ENCODE results near the gene FGFBP1. TPM values are rescaled to one million over a fixed set of nuclear protein-coding genes. Genes with fewer than 3 reads are reported as not detected.

FGFBP1 gene
- total RNA-seq, 1 experiment from 2014 or later, result 30.8 TPM

DNA sequence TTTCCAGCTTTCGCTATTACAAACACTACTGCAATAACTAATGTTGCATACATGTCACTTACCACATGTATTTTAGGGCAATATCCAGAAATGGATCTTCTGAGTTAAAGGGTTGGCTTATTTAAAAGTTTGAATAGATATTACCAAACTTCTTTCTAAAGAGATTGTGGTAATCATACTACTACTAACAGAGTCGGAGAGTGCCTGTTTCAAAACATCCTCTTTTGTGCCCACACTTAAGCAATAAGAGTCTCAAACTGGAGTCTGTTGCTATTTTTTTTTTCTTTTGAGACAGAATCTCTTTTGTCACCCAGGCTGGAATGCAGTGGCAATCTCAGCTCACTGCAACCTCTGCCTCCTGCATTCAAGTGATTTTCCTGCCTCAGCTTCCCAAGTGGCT is 35.8 kb downstream of the FGFBP1 start:
- Histone ChIP-seq H3K79me2 (ENCODE audit: low read depth) (no peaks in the 10 kb centered on the region), H3K4me1 (replicated peaks; ENCODE audit: insufficient read depth) (peaks cover 32% of the 10 kb centered on the region), H3K4me2 (no peak overlapping the region), H3F3A (ENCODE audit: insufficient read depth, low read depth) (peaks cover 18% of the 10 kb centered on the region), H4K20me1 (ENCODE audit: insufficient read depth) (no peaks in the 10 kb centered on the region), H3K9me3 (ENCODE audit: insufficient read depth, low read depth) (peaks cover 14% of the 10 kb centered on the region; the same call in 1 of the 2 replicates), H3K4me3 (no peak overlapping the region), H3K36me3 (ENCODE audit: low read depth) (no peaks in the 10 kb centered on the region), H3K9me2 (ENCODE audit: insufficient read depth) (no peaks in the 10 kb centered on the region), H3K27ac (no peak overlapping the region), H2AFZ (no peak overlapping the region), H3K27me3 (ENCODE audit: insufficient read depth, low read depth) (no peaks in the 10 kb centered on the region)
- no TSS peak for BruUV-seq (replicated peaks)
- intact Hi-C loops (cut with micrococcal nuclease; ENCODE audit: unreplicated experiment), result no loop called here
- no peak for DNase-seq
- POLR2A ChIA-PET (ENCODE audit: unreplicated experiment), result no interaction called here
- CTCF ChIA-PET, result no interaction called here
- no peak for TF ChIP-seq EZH2 (IDR thresholded peaks at IDR 0.05; ENCODE audit: low read depth)
- TF ChIP-seq, protein P1, sequence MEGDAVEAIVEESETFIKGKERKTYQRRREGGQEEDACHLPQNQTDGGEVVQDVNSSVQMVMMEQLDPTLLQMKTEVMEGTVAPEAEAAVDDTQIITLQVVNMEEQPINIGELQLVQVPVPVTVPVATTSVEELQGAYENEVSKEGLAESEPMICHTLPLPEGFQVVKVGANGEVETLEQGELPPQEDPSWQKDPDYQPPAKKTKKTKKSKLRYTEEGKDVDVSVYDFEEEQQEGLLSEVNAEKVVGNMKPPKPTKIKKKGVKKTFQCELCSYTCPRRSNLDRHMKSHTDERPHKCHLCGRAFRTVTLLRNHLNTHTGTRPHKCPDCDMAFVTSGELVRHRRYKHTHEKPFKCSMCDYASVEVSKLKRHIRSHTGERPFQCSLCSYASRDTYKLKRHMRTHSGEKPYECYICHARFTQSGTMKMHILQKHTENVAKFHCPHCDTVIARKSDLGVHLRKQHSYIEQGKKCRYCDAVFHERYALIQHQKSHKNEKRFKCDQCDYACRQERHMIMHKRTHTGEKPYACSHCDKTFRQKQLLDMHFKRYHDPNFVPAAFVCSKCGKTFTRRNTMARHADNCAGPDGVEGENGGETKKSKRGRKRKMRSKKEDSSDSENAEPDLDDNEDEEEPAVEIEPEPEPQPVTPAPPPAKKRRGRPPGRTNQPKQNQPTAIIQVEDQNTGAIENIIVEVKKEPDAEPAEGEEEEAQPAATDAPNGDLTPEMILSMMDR (conservative IDR thresholded peaks at IDR 0.05), result no peak

DNA sequence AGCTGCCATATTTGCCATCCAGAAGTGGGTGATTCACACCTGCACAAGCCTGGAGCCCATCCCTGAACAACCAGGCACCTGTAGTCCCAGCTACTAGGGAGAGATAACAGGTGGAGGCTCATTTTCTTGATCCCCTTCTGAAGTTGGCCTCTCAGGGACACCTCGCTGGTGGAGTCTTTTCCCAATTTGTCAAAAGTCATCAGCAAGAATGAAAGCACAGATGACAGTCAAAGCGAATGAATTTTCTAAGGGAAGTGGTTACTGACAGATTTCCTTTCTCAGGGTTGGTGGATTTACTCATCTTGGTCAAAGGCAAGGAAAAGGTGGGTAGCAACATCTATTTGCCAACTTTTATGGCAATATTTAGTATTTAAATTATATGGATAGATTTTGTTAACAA is 36.5 kb downstream of the FGFBP1 start:
- H3K27me3 ChIP-seq (ENCODE audit: insufficient read depth, low read depth), result no peaks in the 10 kb centered on the region
- H3K36me3 ChIP-seq (ENCODE audit: low read depth), result no peaks in the 10 kb centered on the region
- H4K20me1 ChIP-seq (ENCODE audit: insufficient read depth), result no peaks in the 10 kb centered on the region
- no peaks in the 10 kb centered on the region for H3K9me2 ChIP-seq (ENCODE audit: insufficient read depth)
- TF ChIP-seq EZH2 (IDR thresholded peaks at IDR 0.05; ENCODE audit: low read depth), result no peak
- TF ChIP-seq, protein P1 (conservative IDR thresholded peaks at IDR 0.05), result no peak
- BruUV-seq (replicated peaks), result no TSS peak
- peaks cover 14% of the 10 kb centered on the region; the same call in 1 of the 2 replicates for H3K9me3 ChIP-seq (ENCODE audit: insufficient read depth, low read depth)
- peaks cover 24% of the 10 kb centered on the region for H3K4me1 ChIP-seq (replicated peaks; ENCODE audit: insufficient read depth)
- no peak overlapping the region for H3K27ac ChIP-seq
- no peak for DNase-seq
- POLR2A ChIA-PET (ENCODE audit: unreplicated experiment), result no interaction called here
- peaks cover 16% of the 10 kb centered on the region for H3F3A ChIP-seq (ENCODE audit: insufficient read depth, low read depth)
- H3K4me2 ChIP-seq, result no peak overlapping the region
- intact Hi-C loops (cut with micrococcal nuclease; ENCODE audit: unreplicated experiment), result no loop called here
- no peak overlapping the region for H3K4me3 ChIP-seq
- no peaks in the 10 kb centered on the region for H3K79me2 ChIP-seq (ENCODE audit: low read depth)
- H2AFZ ChIP-seq, result no peak overlapping the region
- CTCF ChIA-PET, result no interaction called here

DNA sequence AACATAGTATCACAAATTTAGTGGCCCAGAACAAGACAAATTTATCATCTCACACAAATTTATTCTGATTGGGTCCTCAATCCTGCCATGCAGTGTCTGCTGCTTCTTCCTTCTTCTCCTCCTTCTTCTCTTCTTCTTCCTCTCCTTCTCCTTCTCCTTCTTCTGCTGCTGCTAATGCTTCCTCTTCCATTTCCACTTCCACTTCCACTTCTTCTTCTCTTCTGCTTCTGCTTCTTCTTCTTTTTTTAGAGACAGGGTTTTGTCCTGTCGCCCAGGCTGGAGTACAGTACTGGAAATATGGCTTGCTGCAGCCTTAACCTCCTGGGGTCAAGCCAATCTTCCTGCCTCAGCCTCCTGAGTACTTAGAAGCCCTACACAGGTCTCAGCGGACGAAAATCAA is 37.5 kb downstream of the FGFBP1 start:
- Histone ChIP-seq H4K20me1 (ENCODE audit: insufficient read depth) (no peaks in the 10 kb centered on the region), H3K36me3 (ENCODE audit: low read depth) (no peaks in the 10 kb centered on the region), H2AFZ (no peak overlapping the region), H3K9me3 (ENCODE audit: insufficient read depth, low read depth) (peaks cover 14% of the 10 kb centered on the region; the same call in 1 of the 2 replicates), H3K4me1 (replicated peaks; ENCODE audit: insufficient read depth) (peaks cover 16% of the 10 kb centered on the region), H3K4me3 (no peak overlapping the region), H3K27me3 (ENCODE audit: insufficient read depth, low read depth) (no peaks in the 10 kb centered on the region), H3K27ac (no peak overlapping the region), H3K79me2 (ENCODE audit: low read depth) (no peaks in the 10 kb centered on the region), H3K4me2 (no peak overlapping the region), H3K9me2 (ENCODE audit: insufficient read depth) (no peaks in the 10 kb centered on the region), H3F3A (ENCODE audit: insufficient read depth, low read depth) (peaks cover 8% of the 10 kb centered on the region)
- TF ChIP-seq EZH2 (IDR thresholded peaks at IDR 0.05; ENCODE audit: low read depth), result no peak
- TF ChIP-seq, protein P1 (conservative IDR thresholded peaks at IDR 0.05), result no peak
- intact Hi-C loops (cut with micrococcal nuclease; ENCODE audit: unreplicated experiment), result no loop called here
- no TSS peak for BruUV-seq (replicated peaks)
- no peak for DNase-seq
- CTCF ChIA-PET, result interaction anchor here (0.7 kb wide), 1 partner anchor 124 kb away, joined by 6 read pairs; no protein-coding TSS in a partner anchor
- POLR2A ChIA-PET (ENCODE audit: unreplicated experiment), result no interaction called here
